Endothelial cell of umbilical vein (primary cell): ENCODE measurements around the gene SETD2. TPM values are rescaled to one million over a fixed set of nuclear protein-coding genes. Genes with fewer than 3 reads are reported as not detected.
A peak's percentile ranks its signal among the peaks of the same experiment; 100 is the strongest.

Experiments
- BruUV-seq: library from RNA; stranded (reverse); fragments of 400-500 nt; replicated peaks from 2 replicates; lab custom pipeline; 2021; lab: Mats Ljungman, UMichigan
- CTCF ChIA-PET: fragments of 300-600, 350-600 bp; sonication (Branson Sonifier 250); formaldehyde crosslinking; loops from one replicate; lab custom pipeline; 2021; ENCODE audit warnings: antibody characterized with exemption, inconsistent platforms; lab: Charles Lee
- POLR2A ChIA-PET: fragments of 300-600, 350-600 bp; sonication (Branson Sonifier 250); formaldehyde crosslinking; loops from one replicate; lab custom pipeline; 2021; ENCODE audit warnings: antibody characterized with exemption, inconsistent platforms; lab: Charles Lee
- DNase-seq: peaks from one replicate; pipeline ENCODE4 v3.0.0-alpha.2; 2011; ENCODE audit warnings: low read depth, low spot score
- FAIRE-seq: peaks from 2 replicates; lab custom pipeline; 2011; peaks lifted over from hg19 to GRCh38; lab: Jason Lieb, UNC
- H2AFZ ChIP-seq: 2 replicates; pipeline ENCODE4 v1.6.0; 2012; ENCODE audit warnings: low read depth, low read length, control low read depth, inconsistent platforms
- H3K27ac ChIP-seq: 2 replicates; pipeline ENCODE4 v1.5.1; 2011; ENCODE audit warnings: low read depth, mild to moderate bottlenecking, control low read depth, low read length, moderate library complexity; ENCODE audit not compliant: insufficient read depth
- H3K27me3 ChIP-seq, 2 experiments: 2 replicates each; pipeline versions ENCODE4 v1.6.0 to v1.6.1; 2011; ENCODE audit warnings: low read length in 2 of 2, mixed read lengths in 1 of 2; ENCODE audit not compliant: control insufficient read depth in 2 of 2, insufficient read depth in 2 of 2
- H3K36me3 ChIP-seq, 2 experiments: 2 replicates in 1 of 2; 3 replicates in 1 of 2; pipeline ENCODE4 v1.5.1; 2011; ENCODE audit warnings: low read length in 2 of 2, mild to moderate bottlenecking in 1 of 2, moderate library complexity in 1 of 2; ENCODE audit not compliant: control insufficient read depth in 2 of 2, insufficient read depth in 2 of 2; ENCODE audit errors: extremely low read depth in 1 of 2
- H3K4me1 ChIP-seq: 3 replicates; pipeline ENCODE4 v1.5.1; 2011; ENCODE audit warnings: mild to moderate bottlenecking, low read length; ENCODE audit not compliant: control insufficient read depth, insufficient read depth; ENCODE audit errors: extremely low read depth
- H3K4me2 ChIP-seq: 2 replicates; pipeline ENCODE4 v1.6.1; 2011; ENCODE audit warnings: low read length, control low read depth, mixed read lengths; ENCODE audit not compliant: insufficient read depth
- H3K4me3 ChIP-seq, 3 experiments: fragments of 200-600 bp in 1 of 3; sonication (generic), shearing (Covaris generic) in 1 of 3; replicated peaks in 1 of 3; 2 replicates each; pipeline ENCODE4 v1.5.1; 2011 to 2016; ENCODE audit warnings: control low read depth in 3 of 3, low read length in 3 of 3, mild to moderate bottlenecking in 2 of 3, inconsistent platforms in 1 of 3, low read depth in 1 of 3, moderate library complexity in 1 of 3; ENCODE audit not compliant: insufficient read depth in 1 of 3
- H3K79me2 ChIP-seq: 2 replicates; pipeline ENCODE4 v1.6.0; 2012; ENCODE audit warnings: low read length, inconsistent platforms; ENCODE audit not compliant: control insufficient read depth, insufficient read depth
- H3K9ac ChIP-seq: replicated peaks from 2 replicates; pipeline ENCODE3; 2011; ENCODE audit warnings: low read length, control low read depth; ENCODE audit not compliant: insufficient read depth; ENCODE audit errors: extremely low read depth
- H3K9me1 ChIP-seq: replicated peaks from 3 replicates; pipeline ENCODE4 v1.6.0; 2011; ENCODE audit warnings: mild to moderate bottlenecking, low read length; ENCODE audit not compliant: control insufficient read depth, insufficient read depth; ENCODE audit errors: extremely low read depth
- H3K9me3 ChIP-seq: replicated peaks from 2 replicates; pipeline ENCODE4 v1.5.1; 2012; ENCODE audit warnings: low read length, inconsistent platforms; ENCODE audit not compliant: control insufficient read depth, insufficient read depth
- H4K20me1 ChIP-seq: replicated peaks from 2 replicates; pipeline ENCODE3; 2011; ENCODE audit warnings: mild to moderate bottlenecking, low read length; ENCODE audit not compliant: control insufficient read depth, insufficient read depth; ENCODE audit errors: extremely low read depth
- EZH2 ChIP-seq: IDR thresholded peaks from 2 replicates; pipeline ENCODE4 v1.6.1; 2012; ENCODE audit warnings: borderline replicate concordance, low read depth, mild to moderate bottlenecking, moderate library complexity, low read length, inconsistent platforms; ENCODE audit not compliant: severe bottlenecking
- FOS ChIP-seq: IDR thresholded peaks from 2 replicates; pipeline ENCODE4 v1.6.1; 2011; ENCODE audit warnings: mild to moderate bottlenecking, low read length, moderate library complexity, borderline replicate concordance; ENCODE audit not compliant: insufficient read depth
- GATA2 ChIP-seq: IDR thresholded peaks from 2 replicates; pipeline ENCODE4 v1.7.0; 2011; ENCODE audit warnings: low read depth, mild to moderate bottlenecking, moderate library complexity, mixed read lengths, low read length; ENCODE audit not compliant: insufficient read length, insufficient read depth
- JUN ChIP-seq: IDR thresholded peaks from 2 replicates; pipeline ENCODE4 v1.6.1; 2011; ENCODE audit warnings: borderline replicate concordance, low read depth; ENCODE audit not compliant: insufficient read length, insufficient read depth
- MYC ChIP-seq: IDR thresholded peaks from one replicate; pipeline ENCODE4 v1.6.1; 2011; ENCODE audit warnings: mild to moderate bottlenecking, low read depth, low read length
- POLR2A ChIP-seq: IDR thresholded peaks from 2 replicates; pipeline ENCODE4 v1.6.1; 2012; ENCODE audit warnings: low read depth, mild to moderate bottlenecking, control low read depth, low read length
- POLR2AphosphoS5 ChIP-seq: IDR thresholded peaks from 2 replicates; pipeline ENCODE4 v1.6.1; 2012; ENCODE audit warnings: low read depth, mild to moderate bottlenecking, control low read depth, low read length, moderate library complexity; ENCODE audit not compliant: insufficient read depth
- dilution Hi-C: fragments of 300-500 bp; cut with MboI; formaldehyde crosslinking; loops from one replicate; pipeline ENCODE4 v1.15.0; 2019; ENCODE audit warnings: low sequenced_read_pairs; ENCODE audit not compliant: extremely low pct_ligation_motif_present
- intact Hi-C: fragments of 100-400 bp; cut with micrococcal nuclease; formaldehyde crosslinking; loops from one replicate; pipeline ENCODE4 v1.10.0; 2022
- polyA plus RNA-seq, 4 experiments: library from polyadenylated mRNA; depleted of rRNA in 3 of 4; stranded (reverse) in 3 of 4; unstranded in 1 of 4; fragments of >200 nt; gene quantifications; 2 replicates each; pipeline versions ENCODE4 v1.2.1 to v1.2.3, GENCODE V29; 2011 to 2012; ENCODE audit warnings: missing spikeins in 1 of 4
- total RNA-seq: library from RNA; stranded (reverse); gene quantifications from 2 replicates; pipeline ENCODE4 v1.2.3, GENCODE V29; 2021
- TF ChIP-seq, protein P1 (sequence below), 2 donors: IDR thresholded peaks; 1 replicate in 1 of 2; 2 replicates in 1 of 2; pipeline ENCODE4 v1.5.1; 2011; ENCODE audit warnings: low read length in 2 of 2, mild to moderate bottlenecking in 2 of 2, moderate library complexity in 2 of 2, control low read depth in 1 of 2, inconsistent platforms in 1 of 2, low read depth in 1 of 2; ENCODE audit not compliant: insufficient read depth in 1 of 2; ENCODE audit errors: extremely low read depth in 1 of 2
- TF ChIP-seq, protein P2 (sequence below): IDR thresholded peaks from 2 replicates; pipeline ENCODE4 v1.6.1; 2011; ENCODE audit not compliant: insufficient read depth, insufficient read length

The SETD2 gene
- total and polyA plus RNA-seq, 2 donors (not counting 3 experiments of a cell fraction or from before 2014, with no cell fraction given): 13.7 to 41.4 TPM

DNA sequence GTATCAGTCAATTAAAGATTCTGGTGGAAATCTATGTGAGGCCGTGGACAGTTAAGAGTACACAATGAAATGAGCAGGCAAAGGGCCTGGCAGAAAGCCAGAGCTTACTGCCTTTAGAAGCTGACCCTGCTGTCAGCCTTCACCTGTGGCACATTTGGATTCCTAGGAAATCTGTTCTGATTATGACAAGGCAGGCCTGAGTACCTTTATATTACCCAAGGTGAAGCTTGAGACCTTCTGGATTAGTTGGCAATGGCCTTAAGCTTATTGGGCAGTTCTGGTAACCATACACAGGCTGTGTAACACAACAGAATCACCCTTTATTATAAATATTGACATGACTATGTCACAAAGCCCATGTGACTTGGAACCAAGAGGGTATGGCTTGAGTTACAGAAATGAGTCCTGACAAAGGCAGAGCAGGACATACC, 141.3 kb downstream of the SETD2 start:
- H4K20me1 ChIP-seq: no peaks in the 10 kb centered on the region
- FAIRE-seq (no peak), DNase-seq (peak; percentile 18)
- dilution Hi-C loops (no loop called here), intact Hi-C loops (no loop called here)
- TF ChIP-seq JUN: no peak
- TF ChIP-seq POLR2AphosphoS5: no peak
- no peak for TF ChIP-seq FOS
- TF ChIP-seq, protein P1, sequence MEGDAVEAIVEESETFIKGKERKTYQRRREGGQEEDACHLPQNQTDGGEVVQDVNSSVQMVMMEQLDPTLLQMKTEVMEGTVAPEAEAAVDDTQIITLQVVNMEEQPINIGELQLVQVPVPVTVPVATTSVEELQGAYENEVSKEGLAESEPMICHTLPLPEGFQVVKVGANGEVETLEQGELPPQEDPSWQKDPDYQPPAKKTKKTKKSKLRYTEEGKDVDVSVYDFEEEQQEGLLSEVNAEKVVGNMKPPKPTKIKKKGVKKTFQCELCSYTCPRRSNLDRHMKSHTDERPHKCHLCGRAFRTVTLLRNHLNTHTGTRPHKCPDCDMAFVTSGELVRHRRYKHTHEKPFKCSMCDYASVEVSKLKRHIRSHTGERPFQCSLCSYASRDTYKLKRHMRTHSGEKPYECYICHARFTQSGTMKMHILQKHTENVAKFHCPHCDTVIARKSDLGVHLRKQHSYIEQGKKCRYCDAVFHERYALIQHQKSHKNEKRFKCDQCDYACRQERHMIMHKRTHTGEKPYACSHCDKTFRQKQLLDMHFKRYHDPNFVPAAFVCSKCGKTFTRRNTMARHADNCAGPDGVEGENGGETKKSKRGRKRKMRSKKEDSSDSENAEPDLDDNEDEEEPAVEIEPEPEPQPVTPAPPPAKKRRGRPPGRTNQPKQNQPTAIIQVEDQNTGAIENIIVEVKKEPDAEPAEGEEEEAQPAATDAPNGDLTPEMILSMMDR (IDR thresholded peaks at IDR 0.05; ENCODE audit: extremely low read depth in 1 of 2, insufficient read depth in 1 of 2, low read depth in 1 of 2, low read length in 2 of 2): no peak
- TF ChIP-seq, protein P2, sequence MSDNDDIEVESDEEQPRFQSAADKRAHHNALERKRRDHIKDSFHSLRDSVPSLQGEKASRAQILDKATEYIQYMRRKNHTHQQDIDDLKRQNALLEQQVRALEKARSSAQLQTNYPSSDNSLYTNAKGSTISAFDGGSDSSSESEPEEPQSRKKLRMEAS: no peak
- no peak for TF ChIP-seq POLR2A
- TF ChIP-seq MYC: no peak
- TF ChIP-seq EZH2: no peak
- no peak for TF ChIP-seq GATA2
- H3K4me1 ChIP-seq: peaks cover under 1% of the 10 kb centered on the region
- no peak overlapping the region for H3K9ac ChIP-seq
- no peaks in the 10 kb centered on the region for H3K27me3 ChIP-seq
- no peak overlapping the region for H3K4me3 ChIP-seq
- H3K9me1 ChIP-seq: no peaks in the 10 kb centered on the region
- no peaks in the 10 kb centered on the region for H3K9me3 ChIP-seq
- ChIA-PET POLR2A (interaction anchor here (0.6 to 0.8 kb wide), 2 partner anchors 13 to 46 kb away, joined by 3 to 6 read pairs; partner anchors contain the start of gene CCDC12), CTCF (interaction anchor here (1.4 to 1.6 kb wide), 2 partner anchors 11 to 99 kb away, joined by 3 to 5 read pairs; no protein-coding TSS in a partner anchor)
- no peak overlapping the region for H3K4me2 ChIP-seq
- peaks cover 11% of the 10 kb centered on the region for H3K79me2 ChIP-seq
- BruUV-seq: no TSS peak
- no peak overlapping the region for H2AFZ ChIP-seq
- H3K36me3 ChIP-seq: peaks cover 5 to 17% of the 10 kb centered on the region in 2 experiments
- no peak overlapping the region for H3K27ac ChIP-seq
